D721Med (cell line): ENCODE measurements around the gene FUCA1.

Experiments
- DNase-seq: peaks from one replicate; pipeline ENCODE4 v3.0.0; 2011; ENCODE audit warnings: low spot score; ENCODE audit not compliant: insufficient read length
- FAIRE-seq: peaks from 2 replicates; lab custom pipeline; 2011; peaks lifted over from hg19 to GRCh38; lab: Jason Lieb, UNC
- CTCF ChIP-seq: IDR thresholded peaks from 2 replicates; pipeline ENCODE4 v1.5.1; 2012; ENCODE audit warnings: mild to moderate bottlenecking, control low read depth; ENCODE audit not compliant: insufficient read depth; ENCODE audit errors: missing control alignments

Gene FUCA1

GRCh38 chr1:23875382-23875781 lies 7.3 kb upstream of the FUCA1 start:
- DNase-seq (no peak), FAIRE-seq (no peak)
- no peak for TF ChIP-seq CTCF

GRCh38 chr1:23872421-23872820 lies 4.3 kb upstream of the FUCA1 start:
- DNase-seq: no peak
- FAIRE-seq: no peak
- TF ChIP-seq CTCF: no peak

GRCh38 chr1:23869051-23869450 lies 961 bp upstream of the FUCA1 start:
- FAIRE-seq: no peak
- DNase-seq: no peak
- no peak for TF ChIP-seq CTCF

GRCh38 chr1:23868557-23869016 lies 497 bp upstream of the FUCA1 start:
- DNase-seq: no peak
- TF ChIP-seq CTCF: no peak
- FAIRE-seq: no peak

- DNase-seq (no peak), FAIRE-seq (no peak)
- no peak for TF ChIP-seq CTCF
Measured at GRCh38 chr1:23867542-23867894, 572 bp downstream of the FUCA1 start.

GRCh38 chr1:23865543-23865930 lies 2.6 kb downstream of the FUCA1 start:
- TF ChIP-seq CTCF: no peak
- DNase-seq (no peak), FAIRE-seq (no peak)

- no peak for FAIRE-seq
- TF ChIP-seq CTCF: no peak
- DNase-seq: no peak
Measured at GRCh38 chr1:23864801-23865542, 3.1 kb downstream of the FUCA1 start.
